Tibial nerve (tissue), 4 donors: Measurements from ENCODE around the gene SETD7. TPM values are rescaled to one million over a fixed set of nuclear protein-coding genes. Genes with fewer than 3 reads are reported as not detected.

Experiments
- DNase-seq, 2 donors: peaks; one replicate each; pipeline ENCODE4 v3.0.0-alpha.2; 2019; ENCODE audit warnings: low spot score in 2 of 2
- H3K27ac ChIP-seq, 4 donors: fragments of 200-600 bp; sonication (generic) in 3 of 4; one replicate each; pipeline ENCODE4 v1.5.1; 2017 to 2019; ENCODE audit warnings: mild to moderate bottlenecking in 1 of 4
- H3K27me3 ChIP-seq, 2 donors: fragments of 200-600 bp; sonication (generic) in 1 of 2; one replicate each; pipeline versions ENCODE4 v1.5.1 to v1.6.0; 2017 to 2019
- H3K36me3 ChIP-seq, 3 donors: fragments of 200-600 bp; sonication (generic); one replicate each; pipeline ENCODE4 v1.5.1; 2018 to 2019
- H3K4me1 ChIP-seq, 4 donors: fragments of 200-600 bp; sonication (generic) in 3 of 4; one replicate each; pipeline ENCODE4 v1.5.1; 2017 to 2019
- H3K4me3 ChIP-seq, 4 donors: fragments of 200-600 bp; sonication (generic) in 3 of 4; one replicate each; pipeline ENCODE4 v1.5.1; 2017 to 2019; ENCODE audit warnings: mild to moderate bottlenecking in 1 of 4, moderate library complexity in 1 of 4
- H3K9me3 ChIP-seq, 4 donors: fragments of 200-600 bp; sonication (generic) in 3 of 4; one replicate each; pipeline ENCODE4 v1.5.1; 2017 to 2019
- EP300 ChIP-seq, 2 donors: sonication (generic); formaldehyde crosslinking; IDR thresholded peaks; one replicate each; pipeline ENCODE4 v1.6.1; 2017; ENCODE audit warnings: antibody characterized with exemption in 2 of 2, mild to moderate bottlenecking in 1 of 2
- POLR2A ChIP-seq, 2 donors: fragments of 450-650 bp; IDR thresholded peaks; one replicate each; pipeline ENCODE4 v1.6.1; 2017; ENCODE audit warnings: antibody characterized with exemption in 2 of 2, mild to moderate bottlenecking in 2 of 2, moderate library complexity in 2 of 2
- WGBS, 2 donors: methylation state at CpG; one replicate each; pipeline ENCODE4 v1.1.5; 2018; 5-methylcytosine and 5-hydroxymethylcytosine counted together
- total RNA-seq, 4 donors: library from RNA; depleted of rRNA; stranded (reverse); fragments of >200 nt; gene quantifications; one replicate each; pipeline ENCODE4 v1.1.0, GENCODE V29; 2016
- TF ChIP-seq, protein P1 (sequence below), 5 experiments: fragments of 200-600 bp in 3 of 5; fragments of 450-650 bp in 2 of 5; sonication (generic) in 3 of 5; IDR thresholded peaks; one replicate each; pipeline ENCODE4 v1.5.1; 2016 to 2019; ENCODE audit warnings: antibody characterized with exemption in 5 of 5, mild to moderate bottlenecking in 3 of 5, moderate library complexity in 2 of 5

SETD7 gene
- total RNA-seq, 4 donors from 2014 or later, result 49.2 to 81.4 (median 65.7) TPM

- TF ChIP-seq EP300 (IDR thresholded peaks at IDR 0.05), result no peak
- TF ChIP-seq, protein P1, sequence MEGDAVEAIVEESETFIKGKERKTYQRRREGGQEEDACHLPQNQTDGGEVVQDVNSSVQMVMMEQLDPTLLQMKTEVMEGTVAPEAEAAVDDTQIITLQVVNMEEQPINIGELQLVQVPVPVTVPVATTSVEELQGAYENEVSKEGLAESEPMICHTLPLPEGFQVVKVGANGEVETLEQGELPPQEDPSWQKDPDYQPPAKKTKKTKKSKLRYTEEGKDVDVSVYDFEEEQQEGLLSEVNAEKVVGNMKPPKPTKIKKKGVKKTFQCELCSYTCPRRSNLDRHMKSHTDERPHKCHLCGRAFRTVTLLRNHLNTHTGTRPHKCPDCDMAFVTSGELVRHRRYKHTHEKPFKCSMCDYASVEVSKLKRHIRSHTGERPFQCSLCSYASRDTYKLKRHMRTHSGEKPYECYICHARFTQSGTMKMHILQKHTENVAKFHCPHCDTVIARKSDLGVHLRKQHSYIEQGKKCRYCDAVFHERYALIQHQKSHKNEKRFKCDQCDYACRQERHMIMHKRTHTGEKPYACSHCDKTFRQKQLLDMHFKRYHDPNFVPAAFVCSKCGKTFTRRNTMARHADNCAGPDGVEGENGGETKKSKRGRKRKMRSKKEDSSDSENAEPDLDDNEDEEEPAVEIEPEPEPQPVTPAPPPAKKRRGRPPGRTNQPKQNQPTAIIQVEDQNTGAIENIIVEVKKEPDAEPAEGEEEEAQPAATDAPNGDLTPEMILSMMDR (IDR thresholded peaks at IDR 0.05), result no peak
- no peak for TF ChIP-seq POLR2A (IDR thresholded peaks at IDR 0.05)
- Histone ChIP-seq H3K27me3 (no peaks in the 10 kb centered on the region), H3K4me1 (no peaks in the 10 kb centered on the region), H3K9me3 (no peaks in the 10 kb centered on the region), H3K27ac (no peak overlapping the region), H3K36me3 (no peaks in the 10 kb centered on the region), H3K4me3 (no peak overlapping the region)
- WGBS, 2 donors, result 57 to 67% methylated on average over 1 of the region's 1 CpG
- no peak for DNase-seq
Observed at GRCh38 chr4:139481465-139481864, 74.6 kb downstream of the SETD7 start.

DNA sequence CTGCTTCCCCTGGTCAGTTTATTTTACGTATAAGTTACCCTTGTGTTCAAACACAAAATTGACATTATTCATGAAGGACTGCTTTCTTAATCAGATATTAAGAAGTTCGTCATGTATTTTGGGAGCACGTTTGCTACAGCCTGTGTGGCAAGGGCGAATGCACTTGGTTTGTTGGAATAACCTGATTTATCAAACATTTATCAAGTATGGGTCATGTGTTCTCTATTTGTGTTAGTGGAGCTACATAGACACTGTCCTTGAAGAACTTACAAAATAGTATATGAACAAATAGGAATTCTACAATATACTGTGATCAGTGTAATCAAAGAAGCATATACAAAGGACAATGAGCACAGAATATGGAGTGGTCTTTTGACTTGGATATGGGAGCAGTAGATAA lies 79.7 kb downstream of the SETD7 start:
- Histone ChIP-seq H3K27me3 (no peaks in the 10 kb centered on the region), H3K4me3 (no peak overlapping the region), H3K27ac (no peak overlapping the region), H3K36me3 (peaks cover 0 to 29% (median 3%) of the 10 kb centered on the region in 3 donors), H3K4me1 (no peaks in the 10 kb centered on the region), H3K9me3 (peaks cover 0 to 8% (median 0%) of the 10 kb centered on the region in 4 donors)
- no peak for DNase-seq
- no peak for TF ChIP-seq EP300 (IDR thresholded peaks at IDR 0.05)
- no peak for TF ChIP-seq POLR2A (IDR thresholded peaks at IDR 0.05)
- TF ChIP-seq, protein P1 (IDR thresholded peaks at IDR 0.05), result no peak
- 94 to 95% methylated on average over 4 of the region's 4 CpGs for WGBS, 2 donors

GRCh38 chr4:139472852-139473251 lies 83.2 kb downstream of the SETD7 start:
- WGBS, 2 donors, result 73 to 78% methylated on average over 3 of the region's 3 CpGs
- H3K4me3 ChIP-seq, result no peak overlapping the region
- H3K4me1 ChIP-seq, result no peaks in the 10 kb centered on the region
- H3K36me3 ChIP-seq, result peaks cover 0 to 46% (median 3%) of the 10 kb centered on the region in 3 donors
- TF ChIP-seq, protein P1 (IDR thresholded peaks at IDR 0.05), result no peak
- no peak for TF ChIP-seq POLR2A (IDR thresholded peaks at IDR 0.05)
- TF ChIP-seq EP300 (IDR thresholded peaks at IDR 0.05), result no peak
- no peaks in the 10 kb centered on the region for H3K27me3 ChIP-seq
- DNase-seq, result no peak
- H3K27ac ChIP-seq, result no peak overlapping the region
- H3K9me3 ChIP-seq, result peaks cover 0 to 26% (median 6%) of the 10 kb centered on the region in 4 donors

- no peak for DNase-seq
- Histone ChIP-seq H3K36me3 (peaks cover 0 to 50% (median 3%) of the 10 kb centered on the region in 3 donors), H3K27me3 (no peaks in the 10 kb centered on the region), H3K4me3 (no peak overlapping the region), H3K9me3 (peaks cover 0 to 29% (median 6%) of the 10 kb centered on the region in 4 donors), H3K27ac (no peak overlapping the region), H3K4me1 (no peaks in the 10 kb centered on the region)
- TF ChIP-seq EP300 (IDR thresholded peaks at IDR 0.05) (no peak), POLR2A (IDR thresholded peaks at IDR 0.05) (no peak)
- TF ChIP-seq, protein P1 (IDR thresholded peaks at IDR 0.05), result no peak
- 95 to 96% methylated on average over 6 of the region's 6 CpGs for WGBS, 2 donors
Observed at GRCh38 chr4:139470997-139471665, 84.9 kb downstream of the SETD7 start.

DNA sequence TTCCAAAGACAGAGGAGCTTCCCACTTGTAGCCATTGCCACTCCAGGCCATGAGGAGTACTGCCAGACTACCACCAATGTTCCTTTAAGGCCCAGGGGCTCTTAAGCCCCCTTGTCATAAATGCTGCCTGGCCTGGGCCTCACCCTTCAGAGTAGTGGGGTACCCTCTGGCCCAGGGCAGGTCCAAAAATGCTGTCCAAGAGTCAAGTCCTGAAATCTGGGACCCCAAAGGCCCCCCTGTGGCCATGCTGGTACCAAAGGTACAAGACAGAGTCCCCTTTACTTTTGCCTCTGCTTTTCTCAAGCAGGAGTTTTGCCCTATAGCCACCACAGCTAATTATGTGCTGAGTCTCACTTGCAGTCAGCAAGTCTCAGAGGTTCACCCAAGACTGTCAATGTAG lies 85.7 kb downstream of the SETD7 start:
- no peak for TF ChIP-seq POLR2A (IDR thresholded peaks at IDR 0.05)
- TF ChIP-seq EP300 (IDR thresholded peaks at IDR 0.05), result no peak
- TF ChIP-seq, protein P1 (IDR thresholded peaks at IDR 0.05), result no peak
- no peak for DNase-seq
- peaks cover 0 to 29% (median 6%) of the 10 kb centered on the region in 4 donors for H3K9me3 ChIP-seq
- H3K4me1 ChIP-seq, result no peaks in the 10 kb centered on the region
- no peaks in the 10 kb centered on the region for H3K27me3 ChIP-seq
- no peak overlapping the region for H3K27ac ChIP-seq
- H3K4me3 ChIP-seq, result no peak overlapping the region
- peaks cover 0 to 50% (median 3%) of the 10 kb centered on the region in 3 donors for H3K36me3 ChIP-seq
